Endothelial cell of umbilical vein (primary cell): ENCODE results near the gene PELI3. TPM values are rescaled to one million over a fixed set of nuclear protein-coding genes. Genes with fewer than 3 reads are reported as not detected.

Source experiments
- BruUV-seq: library from RNA; stranded (reverse); fragments of 400-500 nt; replicated peaks from 2 replicates; lab custom pipeline; 2021; lab: Mats Ljungman, UMichigan
- CTCF ChIA-PET: fragments of 300-600, 350-600 bp; sonication (Branson Sonifier 250); formaldehyde crosslinking; loops from one replicate; lab custom pipeline; 2021; ENCODE audit warnings: antibody characterized with exemption, inconsistent platforms; lab: Charles Lee
- POLR2A ChIA-PET: fragments of 300-600, 350-600 bp; sonication (Branson Sonifier 250); formaldehyde crosslinking; loops from one replicate; lab custom pipeline; 2021; ENCODE audit warnings: antibody characterized with exemption, inconsistent platforms; lab: Charles Lee
- DNase-seq: peaks from one replicate; pipeline ENCODE4 v3.0.0-alpha.2; 2011; ENCODE audit warnings: low read depth, low spot score
- FAIRE-seq: peaks from 2 replicates; lab custom pipeline; 2011; peaks lifted over from hg19 to GRCh38; lab: Jason Lieb, UNC
- H2AFZ ChIP-seq: 2 replicates; pipeline ENCODE4 v1.6.0; 2012; ENCODE audit warnings: low read depth, low read length, control low read depth, inconsistent platforms
- H3K27ac ChIP-seq: 2 replicates; pipeline ENCODE4 v1.5.1; 2011; ENCODE audit warnings: low read depth, mild to moderate bottlenecking, control low read depth, low read length, moderate library complexity; ENCODE audit not compliant: insufficient read depth
- H3K27me3 ChIP-seq, 2 experiments: 2 replicates each; pipeline versions ENCODE4 v1.6.0 to v1.6.1; 2011; ENCODE audit warnings: low read length in 2 of 2, mixed read lengths in 1 of 2; ENCODE audit not compliant: control insufficient read depth in 2 of 2, insufficient read depth in 2 of 2
- H3K36me3 ChIP-seq, 2 experiments: 2 replicates in 1 of 2; 3 replicates in 1 of 2; pipeline ENCODE4 v1.5.1; 2011; ENCODE audit warnings: low read length in 2 of 2, mild to moderate bottlenecking in 1 of 2, moderate library complexity in 1 of 2; ENCODE audit not compliant: control insufficient read depth in 2 of 2, insufficient read depth in 2 of 2; ENCODE audit errors: extremely low read depth in 1 of 2
- H3K4me1 ChIP-seq: 3 replicates; pipeline ENCODE4 v1.5.1; 2011; ENCODE audit warnings: mild to moderate bottlenecking, low read length; ENCODE audit not compliant: control insufficient read depth, insufficient read depth; ENCODE audit errors: extremely low read depth
- H3K4me2 ChIP-seq: 2 replicates; pipeline ENCODE4 v1.6.1; 2011; ENCODE audit warnings: low read length, control low read depth, mixed read lengths; ENCODE audit not compliant: insufficient read depth
- H3K4me3 ChIP-seq, 3 experiments: fragments of 200-600 bp in 1 of 3; sonication (generic), shearing (Covaris generic) in 1 of 3; replicated peaks in 1 of 3; 2 replicates each; pipeline ENCODE4 v1.5.1; 2011 to 2016; ENCODE audit warnings: control low read depth in 3 of 3, low read length in 3 of 3, mild to moderate bottlenecking in 2 of 3, inconsistent platforms in 1 of 3, low read depth in 1 of 3, moderate library complexity in 1 of 3; ENCODE audit not compliant: insufficient read depth in 1 of 3
- H3K79me2 ChIP-seq: 2 replicates; pipeline ENCODE4 v1.6.0; 2012; ENCODE audit warnings: low read length, inconsistent platforms; ENCODE audit not compliant: control insufficient read depth, insufficient read depth
- H3K9ac ChIP-seq: replicated peaks from 2 replicates; pipeline ENCODE3; 2011; ENCODE audit warnings: low read length, control low read depth; ENCODE audit not compliant: insufficient read depth; ENCODE audit errors: extremely low read depth
- H3K9me1 ChIP-seq: replicated peaks from 3 replicates; pipeline ENCODE4 v1.6.0; 2011; ENCODE audit warnings: mild to moderate bottlenecking, low read length; ENCODE audit not compliant: control insufficient read depth, insufficient read depth; ENCODE audit errors: extremely low read depth
- H3K9me3 ChIP-seq: replicated peaks from 2 replicates; pipeline ENCODE4 v1.5.1; 2012; ENCODE audit warnings: low read length, inconsistent platforms; ENCODE audit not compliant: control insufficient read depth, insufficient read depth
- H4K20me1 ChIP-seq: replicated peaks from 2 replicates; pipeline ENCODE3; 2011; ENCODE audit warnings: mild to moderate bottlenecking, low read length; ENCODE audit not compliant: control insufficient read depth, insufficient read depth; ENCODE audit errors: extremely low read depth
- CTCF ChIP-seq, 2 donors: IDR thresholded peaks; 1 replicate in 1 of 2; 2 replicates in 1 of 2; pipeline ENCODE4 v1.5.1; 2011; ENCODE audit warnings: low read length in 2 of 2, mild to moderate bottlenecking in 2 of 2, moderate library complexity in 2 of 2, control low read depth in 1 of 2, inconsistent platforms in 1 of 2, low read depth in 1 of 2; ENCODE audit not compliant: insufficient read depth in 1 of 2; ENCODE audit errors: extremely low read depth in 1 of 2
- EZH2 ChIP-seq: IDR thresholded peaks from 2 replicates; pipeline ENCODE4 v1.6.1; 2012; ENCODE audit warnings: borderline replicate concordance, low read depth, mild to moderate bottlenecking, moderate library complexity, low read length, inconsistent platforms; ENCODE audit not compliant: severe bottlenecking
- FOS ChIP-seq: IDR thresholded peaks from 2 replicates; pipeline ENCODE4 v1.6.1; 2011; ENCODE audit warnings: mild to moderate bottlenecking, low read length, moderate library complexity, borderline replicate concordance; ENCODE audit not compliant: insufficient read depth
- GATA2 ChIP-seq: IDR thresholded peaks from 2 replicates; pipeline ENCODE4 v1.7.0; 2011; ENCODE audit warnings: low read depth, mild to moderate bottlenecking, moderate library complexity, mixed read lengths, low read length; ENCODE audit not compliant: insufficient read length, insufficient read depth
- JUN ChIP-seq: IDR thresholded peaks from 2 replicates; pipeline ENCODE4 v1.6.1; 2011; ENCODE audit warnings: borderline replicate concordance, low read depth; ENCODE audit not compliant: insufficient read length, insufficient read depth
- MAX ChIP-seq: IDR thresholded peaks from 2 replicates; pipeline ENCODE4 v1.6.1; 2011; ENCODE audit not compliant: insufficient read depth, insufficient read length
- MYC ChIP-seq: IDR thresholded peaks from one replicate; pipeline ENCODE4 v1.6.1; 2011; ENCODE audit warnings: mild to moderate bottlenecking, low read depth, low read length
- POLR2A ChIP-seq: IDR thresholded peaks from 2 replicates; pipeline ENCODE4 v1.6.1; 2012; ENCODE audit warnings: low read depth, mild to moderate bottlenecking, control low read depth, low read length
- POLR2AphosphoS5 ChIP-seq: IDR thresholded peaks from 2 replicates; pipeline ENCODE4 v1.6.1; 2012; ENCODE audit warnings: low read depth, mild to moderate bottlenecking, control low read depth, low read length, moderate library complexity; ENCODE audit not compliant: insufficient read depth
- dilution Hi-C: fragments of 300-500 bp; cut with MboI; formaldehyde crosslinking; loops from one replicate; pipeline ENCODE4 v1.15.0; 2019; ENCODE audit warnings: low sequenced_read_pairs; ENCODE audit not compliant: extremely low pct_ligation_motif_present
- intact Hi-C: fragments of 100-400 bp; cut with micrococcal nuclease; formaldehyde crosslinking; loops from one replicate; pipeline ENCODE4 v1.10.0; 2022
- polyA plus RNA-seq, 4 experiments: library from polyadenylated mRNA; depleted of rRNA in 3 of 4; stranded (reverse) in 3 of 4; unstranded in 1 of 4; fragments of >200 nt; gene quantifications; 2 replicates each; pipeline versions ENCODE4 v1.2.1 to v1.2.3, GENCODE V29; 2011 to 2012; ENCODE audit warnings: missing spikeins in 1 of 4
- total RNA-seq: library from RNA; stranded (reverse); gene quantifications from 2 replicates; pipeline ENCODE4 v1.2.3, GENCODE V29; 2021

The PELI3 gene
- total and polyA plus RNA-seq, 2 donors (not counting 3 experiments of a cell fraction or from before 2014, with no cell fraction given) = 2.8 to 2.9 TPM

GRCh38 chr11:66469441-66469840, 2.7 kb downstream of the PELI3 start:
- Histone ChIP-seq H3K27ac (no peak overlapping the region), H4K20me1 (no peaks in the 10 kb centered on the region), H3K27me3 (peaks cover 0 to 2% of the 10 kb centered on the region in 2 experiments), H3K4me1 (peaks cover 10% of the 10 kb centered on the region), H3K9me1 (no peaks in the 10 kb centered on the region), H3K9ac (no peak overlapping the region), H3K36me3 (no peaks in the 10 kb centered on the region), H3K4me2 (no peak overlapping the region), H3K79me2 (no peaks in the 10 kb centered on the region), H3K4me3 (no peak overlapping the region), H2AFZ (no peak overlapping the region), H3K9me3 (no peaks in the 10 kb centered on the region)
- TF ChIP-seq CTCF (IDR thresholded peaks at IDR 0.05; ENCODE audit: extremely low read depth in 1 of 2, insufficient read depth in 1 of 2, low read depth in 1 of 2, low read length in 2 of 2) (no peak), JUN (no peak), POLR2AphosphoS5 (no peak), POLR2A (no peak), MYC (no peak), FOS (no peak), EZH2 (no peak), MAX (no peak), GATA2 (no peak)
- ChIA-PET POLR2A (interaction anchor here (1.7 kb wide), 1 partner anchor 11 kb away, joined by 7 read pairs; the partner anchor contains the start of gene DPP3), CTCF (interaction anchor here (0.9 to 1.5 kb wide), 4 partner anchors 8 to 83 kb away, joined by 3 to 4 read pairs (median 4); partner anchors contain the start of gene DPP3)
- intact Hi-C loops = no loop called here
- DNase-seq (no peak), FAIRE-seq (no peak)
- dilution Hi-C loops = no loop called here
- BruUV-seq = no TSS peak
